Fibroblast of skin of right quadriceps (primary cell): ENCODE data around the gene KRTAP11-1.

Experiments used
- DNase-seq: peaks from one replicate; pipeline ENCODE4 v3.0.0-alpha.2; 2013

Gene KRTAP11-1, protein sequence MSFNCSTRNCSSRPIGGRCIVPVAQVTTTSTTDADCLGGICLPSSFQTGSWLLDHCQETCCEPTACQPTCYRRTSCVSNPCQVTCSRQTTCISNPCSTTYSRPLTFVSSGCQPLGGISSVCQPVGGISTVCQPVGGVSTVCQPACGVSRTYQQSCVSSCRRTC

DNA sequence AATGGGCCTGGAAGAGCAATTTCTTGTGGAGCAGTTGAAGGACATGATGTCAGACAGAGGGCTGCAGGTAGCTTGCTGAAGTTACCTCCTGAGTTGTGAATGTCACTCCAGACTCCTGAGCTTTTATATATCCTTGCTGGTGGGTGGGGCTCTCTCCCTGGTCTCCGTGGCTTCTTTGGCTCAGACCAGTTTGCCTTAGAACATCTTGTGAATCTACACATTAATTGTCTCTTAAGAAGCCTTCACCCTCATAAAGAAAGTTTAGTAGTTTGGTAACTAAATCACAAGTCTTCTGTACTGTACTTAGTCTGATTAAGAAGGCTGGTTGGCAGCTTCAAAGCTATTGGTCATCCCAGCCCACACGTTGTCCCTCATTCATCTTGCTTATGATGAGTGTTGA, at the start of gene KRTAP11-1:
TSS of gene KRTAP11-1 (minus strand) at position 101 of the 400 bp plus-strand sequence. CDS start at position 45, 56 bp downstream.
- DNase-seq = no peak

- DNase-seq = no peak
Observed at GRCh38 chr21:30924146-30924700, 42.8 kb upstream of the KRTAP11-1 start.

- DNase-seq = no peak
Observed at GRCh38 chr21:30921129-30921528, 39.7 kb upstream of the KRTAP11-1 start.

DNA sequence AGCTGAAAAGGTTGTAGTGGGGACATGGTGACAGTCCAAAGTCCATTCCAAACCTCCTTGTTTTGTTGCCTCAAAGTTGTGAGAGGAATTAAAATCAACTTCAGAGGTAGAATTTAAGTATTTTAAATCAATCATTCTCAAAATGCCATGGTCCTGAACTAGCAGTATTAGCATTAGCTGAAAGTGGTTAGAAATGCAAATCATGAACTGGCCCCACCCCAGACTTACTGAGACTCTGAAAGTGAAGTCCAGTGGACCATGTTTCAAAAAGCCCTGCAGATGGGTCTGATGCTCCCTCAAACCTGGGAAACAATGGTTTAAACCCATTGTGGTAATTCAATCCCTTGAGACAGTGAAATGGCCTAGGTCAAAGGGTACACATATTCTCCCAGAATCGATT, 36.2 kb upstream of the KRTAP11-1 start:
- DNase-seq = no peak

DNA sequence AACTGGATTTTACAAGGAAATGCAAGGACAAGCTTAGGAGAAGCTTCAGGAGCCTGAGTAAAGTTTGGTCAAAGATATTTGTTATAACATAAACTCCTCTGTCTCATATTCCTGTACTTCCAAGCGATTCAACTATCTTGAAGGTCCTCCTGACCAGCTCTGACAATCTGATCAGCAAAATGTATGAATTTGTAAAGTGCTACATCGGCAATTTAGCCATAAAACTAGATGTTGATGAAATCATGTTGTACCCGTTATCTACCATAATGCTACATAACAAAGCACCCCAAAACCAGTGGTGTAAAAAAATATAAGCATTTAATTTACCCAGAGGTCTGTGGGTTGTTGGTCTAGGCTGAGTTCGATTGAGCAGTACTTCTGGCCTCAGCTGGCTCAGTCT, 19.5 kb upstream of the KRTAP11-1 start:
- DNase-seq = no peak

DNA sequence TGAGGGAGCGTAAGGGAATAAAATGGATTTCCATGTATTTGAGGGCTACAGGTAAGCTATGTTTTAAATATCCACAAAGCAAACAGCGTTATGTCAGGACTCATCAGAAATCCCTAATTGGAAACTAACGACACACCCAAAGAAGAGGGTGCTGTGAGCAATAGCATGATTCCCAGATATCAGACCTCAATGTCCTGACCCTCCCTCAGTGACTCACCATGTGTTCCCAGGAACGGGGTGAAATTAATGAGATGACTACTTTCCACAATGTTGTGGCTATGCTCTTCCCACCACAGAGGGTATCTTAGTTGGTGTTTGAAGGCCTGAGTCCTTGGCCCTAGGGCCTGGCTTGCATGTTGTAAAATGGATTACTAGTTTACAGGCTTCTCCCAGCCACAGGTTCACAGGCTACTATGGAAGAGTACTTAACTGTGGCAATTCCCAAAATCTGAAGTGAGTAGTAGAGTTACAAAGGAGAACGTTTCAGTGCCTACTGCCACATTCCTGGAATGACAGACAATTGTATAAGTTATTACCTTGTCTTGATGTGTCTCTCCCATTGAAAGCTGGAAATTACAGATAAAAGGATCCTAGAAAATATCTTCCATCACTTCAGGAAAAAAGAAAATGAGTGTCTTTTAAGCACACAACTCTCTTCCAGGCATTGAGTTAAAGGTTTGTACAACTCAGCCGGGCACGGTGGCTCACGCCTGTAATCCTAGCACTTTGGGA, 1.7 kb upstream of the KRTAP11-1 start:
- no peak for DNase-seq

DNA sequence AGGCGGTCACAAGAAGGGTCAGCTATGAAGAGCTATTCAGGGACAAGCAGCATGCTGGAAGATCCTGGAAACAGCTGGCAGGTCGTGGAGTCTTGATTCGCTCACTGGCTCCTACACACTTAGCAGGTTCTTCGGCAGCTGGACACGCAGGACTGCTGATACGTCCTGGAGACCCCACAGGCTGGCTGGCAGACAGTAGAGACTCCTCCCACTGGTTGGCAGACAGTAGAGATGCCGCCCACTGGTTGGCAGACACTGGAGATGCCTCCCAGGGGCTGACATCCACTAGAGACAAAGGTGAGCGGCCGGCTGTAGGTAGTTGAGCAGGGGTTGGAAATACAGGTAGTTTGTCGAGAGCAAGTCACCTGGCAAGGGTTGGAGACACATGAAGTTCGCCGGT, 466 bp downstream of the KRTAP11-1 start:
- no peak for DNase-seq

GRCh38 chr21:30874526-30874925, 6.9 kb downstream of the KRTAP11-1 start:
- no peak for DNase-seq

- DNase-seq = no peak
Observed at GRCh38 chr21:30847627-30848500, 33.5 kb downstream of the KRTAP11-1 start.

- DNase-seq = no peak
Observed at GRCh38 chr21:30842990-30843389, 38.4 kb downstream of the KRTAP11-1 start.

- DNase-seq = peak; percentile 3
Observed at GRCh38 chr21:30839304-30839703, 42.1 kb downstream of the KRTAP11-1 start.

- no peak for DNase-seq
Observed at GRCh38 chr21:30838536-30838935, 42.8 kb downstream of the KRTAP11-1 start.

- DNase-seq = no peak
Observed at GRCh38 chr21:30831194-30831765, 50.1 kb downstream of the KRTAP11-1 start.
